Endothelial cell of umbilical vein (primary cell): ENCODE results near the gene ERN2. TPM values are rescaled to one million over a fixed set of nuclear protein-coding genes. Genes with fewer than 3 reads are reported as not detected.

ENCODE experiments used
- BruUV-seq: library from RNA; stranded (reverse); fragments of 400-500 nt; replicated peaks from 2 replicates; lab custom pipeline; 2021; lab: Mats Ljungman, UMichigan
- CTCF ChIA-PET: fragments of 300-600, 350-600 bp; sonication (Branson Sonifier 250); formaldehyde crosslinking; loops from one replicate; lab custom pipeline; 2021; ENCODE audit warnings: antibody characterized with exemption, inconsistent platforms; lab: Charles Lee
- POLR2A ChIA-PET: fragments of 300-600, 350-600 bp; sonication (Branson Sonifier 250); formaldehyde crosslinking; loops from one replicate; lab custom pipeline; 2021; ENCODE audit warnings: antibody characterized with exemption, inconsistent platforms; lab: Charles Lee
- DNase-seq: peaks from one replicate; pipeline ENCODE4 v3.0.0-alpha.2; 2011; ENCODE audit warnings: low read depth, low spot score
- FAIRE-seq: peaks from 2 replicates; lab custom pipeline; 2011; peaks lifted over from hg19 to GRCh38; lab: Jason Lieb, UNC
- H2AFZ ChIP-seq: 2 replicates; pipeline ENCODE4 v1.6.0; 2012; ENCODE audit warnings: low read depth, low read length, control low read depth, inconsistent platforms
- H3K27ac ChIP-seq: 2 replicates; pipeline ENCODE4 v1.5.1; 2011; ENCODE audit warnings: low read depth, mild to moderate bottlenecking, control low read depth, low read length, moderate library complexity; ENCODE audit not compliant: insufficient read depth
- H3K27me3 ChIP-seq, 2 experiments: 2 replicates each; pipeline versions ENCODE4 v1.6.0 to v1.6.1; 2011; ENCODE audit warnings: low read length in 2 of 2, mixed read lengths in 1 of 2; ENCODE audit not compliant: control insufficient read depth in 2 of 2, insufficient read depth in 2 of 2
- H3K36me3 ChIP-seq, 2 experiments: 2 replicates in 1 of 2; 3 replicates in 1 of 2; pipeline ENCODE4 v1.5.1; 2011; ENCODE audit warnings: low read length in 2 of 2, mild to moderate bottlenecking in 1 of 2, moderate library complexity in 1 of 2; ENCODE audit not compliant: control insufficient read depth in 2 of 2, insufficient read depth in 2 of 2; ENCODE audit errors: extremely low read depth in 1 of 2
- H3K4me1 ChIP-seq: 3 replicates; pipeline ENCODE4 v1.5.1; 2011; ENCODE audit warnings: mild to moderate bottlenecking, low read length; ENCODE audit not compliant: control insufficient read depth, insufficient read depth; ENCODE audit errors: extremely low read depth
- H3K4me2 ChIP-seq: 2 replicates; pipeline ENCODE4 v1.6.1; 2011; ENCODE audit warnings: low read length, control low read depth, mixed read lengths; ENCODE audit not compliant: insufficient read depth
- H3K4me3 ChIP-seq, 3 experiments: fragments of 200-600 bp in 1 of 3; sonication (generic), shearing (Covaris generic) in 1 of 3; replicated peaks in 1 of 3; 2 replicates each; pipeline ENCODE4 v1.5.1; 2011 to 2016; ENCODE audit warnings: control low read depth in 3 of 3, low read length in 3 of 3, mild to moderate bottlenecking in 2 of 3, inconsistent platforms in 1 of 3, low read depth in 1 of 3, moderate library complexity in 1 of 3; ENCODE audit not compliant: insufficient read depth in 1 of 3
- H3K79me2 ChIP-seq: 2 replicates; pipeline ENCODE4 v1.6.0; 2012; ENCODE audit warnings: low read length, inconsistent platforms; ENCODE audit not compliant: control insufficient read depth, insufficient read depth
- H3K9ac ChIP-seq: replicated peaks from 2 replicates; pipeline ENCODE3; 2011; ENCODE audit warnings: low read length, control low read depth; ENCODE audit not compliant: insufficient read depth; ENCODE audit errors: extremely low read depth
- H3K9me1 ChIP-seq: replicated peaks from 3 replicates; pipeline ENCODE4 v1.6.0; 2011; ENCODE audit warnings: mild to moderate bottlenecking, low read length; ENCODE audit not compliant: control insufficient read depth, insufficient read depth; ENCODE audit errors: extremely low read depth
- H3K9me3 ChIP-seq: replicated peaks from 2 replicates; pipeline ENCODE4 v1.5.1; 2012; ENCODE audit warnings: low read length, inconsistent platforms; ENCODE audit not compliant: control insufficient read depth, insufficient read depth
- H4K20me1 ChIP-seq: replicated peaks from 2 replicates; pipeline ENCODE3; 2011; ENCODE audit warnings: mild to moderate bottlenecking, low read length; ENCODE audit not compliant: control insufficient read depth, insufficient read depth; ENCODE audit errors: extremely low read depth
- EZH2 ChIP-seq: IDR thresholded peaks from 2 replicates; pipeline ENCODE4 v1.6.1; 2012; ENCODE audit warnings: borderline replicate concordance, low read depth, mild to moderate bottlenecking, moderate library complexity, low read length, inconsistent platforms; ENCODE audit not compliant: severe bottlenecking
- FOS ChIP-seq: IDR thresholded peaks from 2 replicates; pipeline ENCODE4 v1.6.1; 2011; ENCODE audit warnings: mild to moderate bottlenecking, low read length, moderate library complexity, borderline replicate concordance; ENCODE audit not compliant: insufficient read depth
- GATA2 ChIP-seq: IDR thresholded peaks from 2 replicates; pipeline ENCODE4 v1.7.0; 2011; ENCODE audit warnings: low read depth, mild to moderate bottlenecking, moderate library complexity, mixed read lengths, low read length; ENCODE audit not compliant: insufficient read length, insufficient read depth
- JUN ChIP-seq: IDR thresholded peaks from 2 replicates; pipeline ENCODE4 v1.6.1; 2011; ENCODE audit warnings: borderline replicate concordance, low read depth; ENCODE audit not compliant: insufficient read length, insufficient read depth
- MYC ChIP-seq: IDR thresholded peaks from one replicate; pipeline ENCODE4 v1.6.1; 2011; ENCODE audit warnings: mild to moderate bottlenecking, low read depth, low read length
- POLR2A ChIP-seq: IDR thresholded peaks from 2 replicates; pipeline ENCODE4 v1.6.1; 2012; ENCODE audit warnings: low read depth, mild to moderate bottlenecking, control low read depth, low read length
- POLR2AphosphoS5 ChIP-seq: IDR thresholded peaks from 2 replicates; pipeline ENCODE4 v1.6.1; 2012; ENCODE audit warnings: low read depth, mild to moderate bottlenecking, control low read depth, low read length, moderate library complexity; ENCODE audit not compliant: insufficient read depth
- dilution Hi-C: fragments of 300-500 bp; cut with MboI; formaldehyde crosslinking; loops from one replicate; pipeline ENCODE4 v1.15.0; 2019; ENCODE audit warnings: low sequenced_read_pairs; ENCODE audit not compliant: extremely low pct_ligation_motif_present
- intact Hi-C: fragments of 100-400 bp; cut with micrococcal nuclease; formaldehyde crosslinking; loops from one replicate; pipeline ENCODE4 v1.10.0; 2022
- polyA plus RNA-seq, 4 experiments: library from polyadenylated mRNA; depleted of rRNA in 3 of 4; stranded (reverse) in 3 of 4; unstranded in 1 of 4; fragments of >200 nt; gene quantifications; 2 replicates each; pipeline versions ENCODE4 v1.2.1 to v1.2.3, GENCODE V29; 2011 to 2012; ENCODE audit warnings: missing spikeins in 1 of 4
- total RNA-seq: library from RNA; stranded (reverse); gene quantifications from 2 replicates; pipeline ENCODE4 v1.2.3, GENCODE V29; 2021
- TF ChIP-seq, protein P1 (sequence below): IDR thresholded peaks from 2 replicates; pipeline ENCODE4 v1.6.1; 2011; ENCODE audit not compliant: insufficient read depth, insufficient read length
- TF ChIP-seq, protein P2 (sequence below), 2 donors: IDR thresholded peaks; 1 replicate in 1 of 2; 2 replicates in 1 of 2; pipeline ENCODE4 v1.5.1; 2011; ENCODE audit warnings: low read length in 2 of 2, mild to moderate bottlenecking in 2 of 2, moderate library complexity in 2 of 2, control low read depth in 1 of 2, inconsistent platforms in 1 of 2, low read depth in 1 of 2; ENCODE audit not compliant: insufficient read depth in 1 of 2; ENCODE audit errors: extremely low read depth in 1 of 2

Gene ERN2
- total and polyA plus RNA-seq, 2 donors (not counting 3 experiments of a cell fraction or from before 2014, with no cell fraction given) = 0.15 TPM; not detected in 1

DNA sequence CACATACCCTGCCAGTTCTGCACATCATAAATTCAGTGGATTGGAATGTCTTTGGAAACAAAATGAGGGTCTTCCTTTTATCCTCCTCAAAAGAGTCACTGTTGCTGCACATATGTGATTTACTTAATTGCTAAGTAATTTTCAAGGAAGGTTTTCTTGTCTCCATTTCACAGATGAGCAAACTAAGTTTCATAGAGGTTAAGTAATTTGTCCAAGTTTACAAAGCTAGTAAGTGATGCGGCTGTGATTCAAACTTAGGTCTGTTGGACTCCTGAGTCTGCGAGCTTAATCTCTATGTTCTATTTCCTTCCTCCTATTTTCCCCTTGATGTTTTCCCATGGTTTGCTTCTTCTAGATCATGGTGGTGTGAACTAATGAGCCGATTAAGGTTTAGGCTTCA, 13.7 kb upstream of the ERN2 start:
- H3K27me3 ChIP-seq = no peaks in the 10 kb centered on the region
- H3K79me2 ChIP-seq = no peaks in the 10 kb centered on the region
- FAIRE-seq (no peak), DNase-seq (no peak)
- no peaks in the 10 kb centered on the region for H3K9me1 ChIP-seq
- H2AFZ ChIP-seq = no peak overlapping the region
- TF ChIP-seq JUN = no peak
- no peak for TF ChIP-seq FOS
- no peak for TF ChIP-seq MYC
- TF ChIP-seq, protein P1, sequence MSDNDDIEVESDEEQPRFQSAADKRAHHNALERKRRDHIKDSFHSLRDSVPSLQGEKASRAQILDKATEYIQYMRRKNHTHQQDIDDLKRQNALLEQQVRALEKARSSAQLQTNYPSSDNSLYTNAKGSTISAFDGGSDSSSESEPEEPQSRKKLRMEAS = no peak
- no peak for TF ChIP-seq POLR2AphosphoS5
- no peak for TF ChIP-seq POLR2A
- TF ChIP-seq GATA2 = no peak
- TF ChIP-seq EZH2 = no peak
- TF ChIP-seq, protein P2, sequence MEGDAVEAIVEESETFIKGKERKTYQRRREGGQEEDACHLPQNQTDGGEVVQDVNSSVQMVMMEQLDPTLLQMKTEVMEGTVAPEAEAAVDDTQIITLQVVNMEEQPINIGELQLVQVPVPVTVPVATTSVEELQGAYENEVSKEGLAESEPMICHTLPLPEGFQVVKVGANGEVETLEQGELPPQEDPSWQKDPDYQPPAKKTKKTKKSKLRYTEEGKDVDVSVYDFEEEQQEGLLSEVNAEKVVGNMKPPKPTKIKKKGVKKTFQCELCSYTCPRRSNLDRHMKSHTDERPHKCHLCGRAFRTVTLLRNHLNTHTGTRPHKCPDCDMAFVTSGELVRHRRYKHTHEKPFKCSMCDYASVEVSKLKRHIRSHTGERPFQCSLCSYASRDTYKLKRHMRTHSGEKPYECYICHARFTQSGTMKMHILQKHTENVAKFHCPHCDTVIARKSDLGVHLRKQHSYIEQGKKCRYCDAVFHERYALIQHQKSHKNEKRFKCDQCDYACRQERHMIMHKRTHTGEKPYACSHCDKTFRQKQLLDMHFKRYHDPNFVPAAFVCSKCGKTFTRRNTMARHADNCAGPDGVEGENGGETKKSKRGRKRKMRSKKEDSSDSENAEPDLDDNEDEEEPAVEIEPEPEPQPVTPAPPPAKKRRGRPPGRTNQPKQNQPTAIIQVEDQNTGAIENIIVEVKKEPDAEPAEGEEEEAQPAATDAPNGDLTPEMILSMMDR (IDR thresholded peaks at IDR 0.05; ENCODE audit: extremely low read depth in 1 of 2, insufficient read depth in 1 of 2, low read depth in 1 of 2, low read length in 2 of 2) = no peak
- POLR2A ChIA-PET = no interaction called here
- H3K4me1 ChIP-seq = no peaks in the 10 kb centered on the region
- H3K4me3 ChIP-seq = no peak overlapping the region
- no peak overlapping the region for H3K9ac ChIP-seq
- no TSS peak for BruUV-seq
- CTCF ChIA-PET = interaction anchor here (1.1 to 2.7 kb wide), 6 partner anchors 11 to 344 kb away, joined by 3 to 13 read pairs (median 6); no protein-coding TSS in a partner anchor
- no peaks in the 10 kb centered on the region for H3K9me3 ChIP-seq
- intact Hi-C loops = loop anchor here (1.0 kb wide), 1 partner anchor 169 kb away; the partner anchor contains the start of genes EARS2 and UBFD1
- H4K20me1 ChIP-seq = no peaks in the 10 kb centered on the region
- H3K27ac ChIP-seq = no peak overlapping the region
- dilution Hi-C loops = no loop called here
- H3K4me2 ChIP-seq = no peak overlapping the region
- H3K36me3 ChIP-seq = no peaks in the 10 kb centered on the region
